ENCODE data around the gene INPP5K. TPM values are rescaled to one million over a fixed set of nuclear protein-coding genes. Genes with fewer than 3 reads are reported as not detected.

INPP5K gene
- total RNA-seq, 1 experiment from 2014 or later: 29.4 TPM

GRCh38 chr17:1561420-1562175, 45.2 kb upstream of the INPP5K start:
- no peak overlapping the region for H2BK12ac ChIP-seq (ENCODE audit: insufficient read length, low read depth, low read length)
- H3K27me3 Mint-ChIP-seq (ENCODE audit: low read depth): peaks cover 16% of the 10 kb centered on the region
- no peak overlapping the region for H3K56ac ChIP-seq (ENCODE audit: insufficient read length, low read depth, low read length)
- H3K9me3 ChIP-seq (ENCODE audit: control insufficient read depth, low read depth, low read length): no peaks in the 10 kb centered on the region
- H3K79me2 ChIP-seq (ENCODE audit: insufficient read depth, low read length): peaks cover 17% of the 10 kb centered on the region; the same call in 1 of the 2 replicates
- no peak for DNase-seq
- no peak overlapping the region for H2BK120ac ChIP-seq (ENCODE audit: low read depth, low read length, poor library complexity, severe bottlenecking)
- peak overlapping the region; percentile 37 for H3K23ac ChIP-seq (ENCODE audit: insufficient read length, low read depth, low read length)
- H3K4me2 ChIP-seq (ENCODE audit: insufficient read depth, insufficient read length, low read length): peak overlapping the region; percentile 94
- H3T11ph ChIP-seq (ENCODE audit: low read length): no peak overlapping the region
- no peaks in the 10 kb centered on the region for H3K27me3 ChIP-seq (ENCODE audit: insufficient read depth, low read length)
- H2BK5ac ChIP-seq (ENCODE audit: insufficient read length, low read length): no peak overlapping the region
- no peak overlapping the region for H2AK5ac ChIP-seq (ENCODE audit: insufficient read length, low read length)
- H4K20me1 ChIP-seq (ENCODE audit: control insufficient read depth, insufficient read depth, insufficient read length): no peaks in the 10 kb centered on the region
- peaks cover 11% of the 10 kb centered on the region for H3K79me1 ChIP-seq (ENCODE audit: insufficient read depth, low read depth, low read length, poor library complexity, severe bottlenecking)
- H2BK20ac ChIP-seq (ENCODE audit: low read depth, low read length, poor library complexity, severe bottlenecking): no peak overlapping the region
- no peak overlapping the region for H4K5ac ChIP-seq (ENCODE audit: insufficient read length, low read depth, low read length)
- peaks cover 29 to 31% of the 10 kb centered on the region in 2 experiments for H3K4me1 Mint-ChIP-seq
- H2BK15ac ChIP-seq (ENCODE audit: low read depth, low read length): no peak overlapping the region; the same call in 1 of the 2 replicates
- peak overlapping the region; percentile 70 for H3K9ac ChIP-seq (ENCODE audit: extremely low read depth, insufficient read length, low read length)
- H3K4me1 ChIP-seq (ENCODE audit: insufficient read depth, low read length): peaks cover 10% of the 10 kb centered on the region; the same call in 1 of the 2 replicates
- no peak overlapping the region for H3K18ac ChIP-seq (ENCODE audit: insufficient read length, low read depth, low read length)
- no peak overlapping the region for H3K4ac ChIP-seq (ENCODE audit: low read depth, low read length)
- peaks cover 8% of the 10 kb centered on the region for H3K23me2 ChIP-seq (ENCODE audit: insufficient read length, low read depth, low read length, poor library complexity, severe bottlenecking)
- H3K36me3 Mint-ChIP-seq (ENCODE audit: insufficient read depth in 1 of 3, low read depth in 3 of 3): peaks cover 0 to 15% (median 8%) of the 10 kb centered on the region in 3 experiments; a peak in 3 of 7 replicates
- peak overlapping the region; percentile 79 for H3K14ac ChIP-seq (ENCODE audit: insufficient read depth, low read length)
- H4K8ac ChIP-seq (replicated peaks; ENCODE audit: insufficient read length, low read depth, low read length): no peak overlapping the region
- peak overlapping the region in 1 of 3 experiments; percentile 7; a peak in 2 of 7 replicates for H3K27ac Mint-ChIP-seq
- H4K91ac ChIP-seq (ENCODE audit: insufficient read length, low read depth, low read length): no peak overlapping the region
- no peak overlapping the region for H2AFZ ChIP-seq (ENCODE audit: low read length)
- TF ChIP-seq CTCF (conservative IDR thresholded peaks at IDR 0.05): peak; percentile 26; the same call in 1 of the 3 replicates
- H3K9me3 Mint-ChIP-seq: peaks cover 0 to 4% of the 10 kb centered on the region in 2 experiments; a peak in 1 of 5 replicates
- no CpG with 5 or more reads among the region's 47 CpGs for WGBS (ENCODE audit: extremely low coverage, insufficient read length, low lambda C conversion rate)
- H3K4me3 Mint-ChIP-seq: peak overlapping the region; percentile 84 to 91
- H3K27ac ChIP-seq (ENCODE audit: insufficient read length, low read depth, low read length): no peak overlapping the region

All from H9 (cell line).